ENCODE measurements around the gene UFD1.

The UFD1 gene

DNA sequence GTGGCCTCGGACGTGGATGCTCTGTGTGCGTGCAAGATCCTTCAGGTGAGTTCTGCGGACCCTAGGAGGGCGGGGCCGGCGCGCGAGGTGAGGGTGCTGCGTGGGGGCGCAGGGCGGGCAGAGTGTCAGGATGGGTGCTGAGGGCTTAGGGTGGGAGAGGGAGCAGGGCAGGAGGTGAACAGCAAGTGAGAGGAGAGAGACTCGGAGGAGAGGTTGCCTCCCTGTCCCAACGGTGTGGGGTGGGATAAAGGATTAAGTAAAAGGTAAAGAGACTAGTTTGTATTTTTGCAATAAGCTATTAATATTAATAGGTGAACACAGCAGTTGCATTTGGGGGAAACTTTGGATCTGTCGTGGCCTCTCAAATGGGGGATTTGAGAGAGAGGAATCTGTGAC lies 1.2 kb upstream of the UFD1 start:
- peak overlapping the region; percentile 32; the same call in 1 of the 2 replicates for H3K27ac ChIP-seq (ENCODE audit: low read depth, low read length)
- WGBS: under 1% methylated on average over 15 of the region's 15 CpGs

GRCh38 chr22:19479355-19480172 lies 571 bp upstream of the UFD1 start, which contains the start of gene CDC45:
Gene CDC45, plus strand, starts transcription at chr22:19479920. Its CDS starts 49 bp downstream, at chr22:19479969.
- Histone ChIP-seq H3K4me3 (ENCODE audit: low read length) (peak within 1 kb of the TSS; percentile 62), H3K36me3 (ENCODE audit: insufficient read depth, low read length) (peaks cover 44% of the 10 kb centered on the region), H3K27ac (ENCODE audit: low read depth, low read length) (peak within 1 kb of the TSS; percentile 91), H3K4me1 (ENCODE audit: insufficient read depth, low read length) (peaks cover 16% of the 10 kb centered on the region; the same call in 1 of the 2 replicates), H3K9ac (ENCODE audit: low read depth, low read length) (peak within 1 kb of the TSS; percentile 93), H3K27me3 (ENCODE audit: insufficient read depth, low read length) (no peaks in the 10 kb centered on the region), H3K9me3 (ENCODE audit: insufficient read depth, low read depth, low read length) (no peaks in the 10 kb centered on the region)
- under 1% methylated on average over 50 of the region's 50 CpGs for WGBS

More for the DNA sequence above, 1.2 kb upstream of the UFD1 start:
- Histone ChIP-seq H3K9me3 (ENCODE audit: insufficient read depth, low read depth, low read length) (no peaks in the 10 kb centered on the region), H3K36me3 (ENCODE audit: insufficient read depth, low read length) (peaks cover 44% of the 10 kb centered on the region), H3K27me3 (ENCODE audit: insufficient read depth, low read length) (no peaks in the 10 kb centered on the region), H3K4me1 (ENCODE audit: insufficient read depth, low read length) (peaks cover 16% of the 10 kb centered on the region; the same call in 1 of the 2 replicates), H3K4me3 (ENCODE audit: low read length) (peak overlapping the region; percentile 62), H3K9ac (ENCODE audit: low read depth, low read length) (peak overlapping the region; percentile 86)

GRCh38 chr22:19478045-19478900 lies 720 bp downstream of the UFD1 start:
- peaks cover 16% of the 10 kb centered on the region; the same call in 1 of the 2 replicates for H3K4me1 ChIP-seq (ENCODE audit: insufficient read depth, low read length)
- H3K27me3 ChIP-seq (ENCODE audit: insufficient read depth, low read length): no peaks in the 10 kb centered on the region
- peak overlapping the region; percentile 62 for H3K4me3 ChIP-seq (ENCODE audit: low read length)
- H3K9ac ChIP-seq (ENCODE audit: low read depth, low read length): peak overlapping the region; percentile 93
- peaks cover 41% of the 10 kb centered on the region for H3K36me3 ChIP-seq (ENCODE audit: insufficient read depth, low read length)
- 4% methylated on average over 31 of the region's 31 CpGs for WGBS
- peak overlapping the region; percentile 91 for H3K27ac ChIP-seq (ENCODE audit: low read depth, low read length)
- no peaks in the 10 kb centered on the region for H3K9me3 ChIP-seq (ENCODE audit: insufficient read depth, low read depth, low read length)

- H3K9ac ChIP-seq (ENCODE audit: low read depth, low read length): peak overlapping the region; percentile 93
- peaks cover 43% of the 10 kb centered on the region for H3K36me3 ChIP-seq (ENCODE audit: insufficient read depth, low read length)
- H3K27ac ChIP-seq (ENCODE audit: low read depth, low read length): no peak overlapping the region
- peak overlapping the region; percentile 62 for H3K4me3 ChIP-seq (ENCODE audit: low read length)
- 68% methylated on average over 3 of the region's 5 CpGs for WGBS
- no peaks in the 10 kb centered on the region for H3K9me3 ChIP-seq (ENCODE audit: insufficient read depth, low read depth, low read length)
- H3K4me1 ChIP-seq (ENCODE audit: insufficient read depth, low read length): peaks cover 16% of the 10 kb centered on the region; the same call in 1 of the 2 replicates
- H3K27me3 ChIP-seq (ENCODE audit: insufficient read depth, low read length): no peaks in the 10 kb centered on the region
Observed at GRCh38 chr22:19477321-19478044, 1.5 kb downstream of the UFD1 start.

DNA sequence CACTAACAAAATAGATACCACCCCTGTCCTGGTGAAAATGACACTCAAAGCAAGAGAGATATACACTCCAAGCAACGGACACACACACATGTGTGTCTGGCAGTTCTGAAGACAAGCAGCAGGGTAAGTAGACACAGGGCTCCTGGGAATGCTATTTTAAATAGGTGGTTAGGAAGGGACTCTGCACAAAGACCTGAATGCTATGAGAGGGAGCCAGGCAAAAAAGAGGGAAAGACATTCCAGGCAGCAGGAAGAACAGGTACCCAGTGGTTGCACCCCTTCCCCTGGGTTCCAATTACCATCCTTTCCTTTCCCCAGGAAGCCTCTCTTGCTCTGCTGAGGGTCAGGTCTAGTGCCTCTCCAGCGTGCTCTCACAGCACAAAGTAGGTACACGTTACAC lies 3.0 kb downstream of the UFD1 start:
- peaks cover 15% of the 10 kb centered on the region; the same call in 1 of the 2 replicates for H3K4me1 ChIP-seq (ENCODE audit: insufficient read depth, low read length)
- no peak overlapping the region for H3K4me3 ChIP-seq (ENCODE audit: low read length)
- no peak overlapping the region for H3K9ac ChIP-seq (ENCODE audit: low read depth, low read length)
- no peaks in the 10 kb centered on the region for H3K9me3 ChIP-seq (ENCODE audit: insufficient read depth, low read depth, low read length)
- H3K27ac ChIP-seq (ENCODE audit: low read depth, low read length): no peak overlapping the region
- 95% methylated on average over 3 of the region's 3 CpGs for WGBS
- peaks cover 48% of the 10 kb centered on the region for H3K36me3 ChIP-seq (ENCODE audit: insufficient read depth, low read length)
- no peaks in the 10 kb centered on the region for H3K27me3 ChIP-seq (ENCODE audit: insufficient read depth, low read length)

- no peak overlapping the region for H3K9ac ChIP-seq (ENCODE audit: low read depth, low read length)
- H3K4me3 ChIP-seq (ENCODE audit: low read length): no peak overlapping the region
- peaks cover 71% of the 10 kb centered on the region for H3K36me3 ChIP-seq (ENCODE audit: insufficient read depth, low read length)
- peaks cover 8% of the 10 kb centered on the region; the same call in 1 of the 2 replicates for H3K4me1 ChIP-seq (ENCODE audit: insufficient read depth, low read length)
- no peaks in the 10 kb centered on the region for H3K27me3 ChIP-seq (ENCODE audit: insufficient read depth, low read length)
- 91% methylated on average over 3 of the region's 3 CpGs for WGBS
- H3K9me3 ChIP-seq (ENCODE audit: insufficient read depth, low read depth, low read length): no peaks in the 10 kb centered on the region
- no peak overlapping the region for H3K27ac ChIP-seq (ENCODE audit: low read depth, low read length)
Observed at GRCh38 chr22:19473578-19473977, 5.4 kb downstream of the UFD1 start.

- Histone ChIP-seq H3K9ac (ENCODE audit: low read depth, low read length) (no peak overlapping the region), H3K36me3 (ENCODE audit: insufficient read depth, low read length) (peaks cover 84% of the 10 kb centered on the region), H3K4me1 (ENCODE audit: insufficient read depth, low read length) (no peaks in the 10 kb centered on the region), H3K27ac (ENCODE audit: low read depth, low read length) (no peak overlapping the region), H3K9me3 (ENCODE audit: insufficient read depth, low read depth, low read length) (no peaks in the 10 kb centered on the region), H3K27me3 (ENCODE audit: insufficient read depth, low read length) (no peaks in the 10 kb centered on the region), H3K4me3 (ENCODE audit: low read length) (no peak overlapping the region)
- 94% methylated on average over 8 of the region's 8 CpGs for WGBS
Observed at GRCh38 chr22:19472233-19472632, 6.8 kb downstream of the UFD1 start.

GRCh38 chr22:19471572-19471971 lies 7.4 kb downstream of the UFD1 start:
- Histone ChIP-seq H3K9me3 (ENCODE audit: insufficient read depth, low read depth, low read length) (no peaks in the 10 kb centered on the region), H3K9ac (ENCODE audit: low read depth, low read length) (no peak overlapping the region), H3K27ac (ENCODE audit: low read depth, low read length) (no peak overlapping the region), H3K36me3 (ENCODE audit: insufficient read depth, low read length) (peaks cover 91% of the 10 kb centered on the region), H3K4me1 (ENCODE audit: insufficient read depth, low read length) (no peaks in the 10 kb centered on the region), H3K27me3 (ENCODE audit: insufficient read depth, low read length) (no peaks in the 10 kb centered on the region), H3K4me3 (ENCODE audit: low read length) (no peak overlapping the region)
- 90% methylated on average over 11 of the region's 11 CpGs for WGBS

DNA sequence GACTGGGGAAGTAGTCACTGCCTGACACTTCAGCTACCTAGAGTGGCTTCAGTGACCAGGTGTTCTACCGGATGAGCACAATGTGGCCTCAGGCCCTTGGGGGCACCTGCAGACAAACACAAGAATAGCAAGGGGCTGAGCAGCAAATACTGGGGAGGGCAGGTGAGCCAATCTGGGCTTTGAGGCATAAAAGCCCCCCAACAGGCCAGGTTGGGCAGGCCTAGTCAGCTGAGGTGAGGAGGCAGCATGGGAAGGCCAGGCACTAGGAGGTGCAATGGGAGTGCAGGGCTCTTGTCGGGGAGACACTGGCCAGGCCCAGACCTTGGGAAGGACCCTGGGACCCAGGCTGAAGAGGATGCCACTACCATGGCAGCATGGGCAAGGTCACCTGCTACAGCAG lies 9.0 kb downstream of the UFD1 start:
- Histone ChIP-seq H3K27ac (ENCODE audit: low read depth, low read length) (no peak overlapping the region), H3K4me1 (ENCODE audit: insufficient read depth, low read length) (no peaks in the 10 kb centered on the region), H3K4me3 (ENCODE audit: low read length) (no peak overlapping the region), H3K9ac (ENCODE audit: low read depth, low read length) (no peak overlapping the region), H3K27me3 (ENCODE audit: insufficient read depth, low read length) (no peaks in the 10 kb centered on the region), H3K9me3 (ENCODE audit: insufficient read depth, low read depth, low read length) (no peaks in the 10 kb centered on the region), H3K36me3 (ENCODE audit: insufficient read depth, low read length) (peaks cover 94% of the 10 kb centered on the region)
- WGBS: 94% methylated on average over 2 of the region's 2 CpGs

DNA sequence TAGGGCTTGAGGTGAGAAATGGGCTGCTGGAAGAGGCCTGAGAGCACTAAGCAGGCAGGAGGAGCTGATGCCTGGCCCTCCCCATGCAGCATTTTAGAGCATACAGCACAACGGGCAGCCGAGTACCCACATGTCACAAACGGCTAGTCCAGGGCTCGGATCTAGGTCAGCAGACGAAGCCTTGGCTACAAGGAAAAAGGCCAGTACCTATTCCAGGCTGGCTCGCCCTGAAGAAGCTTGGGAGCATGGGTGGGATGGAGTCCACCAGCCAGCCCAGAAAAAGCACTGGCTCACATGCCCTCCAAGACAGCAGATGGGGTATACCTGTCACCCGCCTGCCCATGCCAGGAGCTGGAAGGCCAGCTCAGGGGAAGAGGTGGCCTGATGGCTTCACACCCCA lies 9.6 kb downstream of the UFD1 start:
- Histone ChIP-seq H3K9me3 (ENCODE audit: insufficient read depth, low read depth, low read length) (no peaks in the 10 kb centered on the region), H3K27me3 (ENCODE audit: insufficient read depth, low read length) (no peaks in the 10 kb centered on the region), H3K36me3 (ENCODE audit: insufficient read depth, low read length) (peaks cover 95% of the 10 kb centered on the region), H3K4me3 (ENCODE audit: low read length) (no peak overlapping the region), H3K4me1 (ENCODE audit: insufficient read depth, low read length) (no peaks in the 10 kb centered on the region), H3K27ac (ENCODE audit: low read depth, low read length) (no peak overlapping the region), H3K9ac (ENCODE audit: low read depth, low read length) (no peak overlapping the region)
- 94% methylated on average over 7 of the region's 7 CpGs for WGBS

Data from HUES64 (cell line).